HG03025 (cell line): Measurements from ENCODE around the gene TMEM269.
A peak's percentile ranks its signal among the peaks of the same experiment; 100 is the strongest.

Experiments
- ATAC-seq: cut with Tn5 transposase; IDR thresholded peaks from one replicate; pipeline ENCODE4 v1.9.1; 2021; ENCODE audit warnings: mild to moderate bottlenecking, moderate library complexity; ENCODE audit not compliant: unreplicated experiment, low FRiP score

The TMEM269 gene

GRCh38 chr1:42846257-42847110 lies 61.7 kb downstream of the TMEM269 start, which contains the start of gene ZNF691:
TSS of gene ZNF691 (plus strand) at chr1:42846613. CDS start at chr1:42849659, 3,046 bp downstream.
- ATAC-seq, result peak; percentile 76

DNA sequence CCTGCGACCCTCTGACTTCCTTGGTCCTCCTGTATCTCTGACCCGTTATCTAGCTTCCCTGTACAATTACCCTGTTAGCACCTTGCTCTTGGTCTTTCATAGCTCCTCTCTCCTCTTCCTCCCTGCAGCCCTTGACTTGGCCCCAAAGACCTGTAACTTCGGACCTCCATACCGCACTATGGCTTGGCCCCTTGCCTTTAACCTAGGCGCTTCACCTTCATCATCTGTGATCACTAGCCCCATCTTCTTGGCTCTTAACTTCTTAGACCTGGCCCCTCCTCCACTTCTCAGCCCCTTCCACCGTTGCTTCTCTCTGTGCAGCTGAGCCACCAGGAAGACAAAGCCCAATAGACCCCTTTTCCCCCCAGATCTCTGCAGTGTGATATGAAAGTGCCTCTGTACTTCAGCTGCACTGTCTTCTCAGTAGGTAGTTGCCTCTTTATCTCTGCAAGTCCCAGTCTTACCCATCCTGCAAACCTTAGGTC lies 62.4 kb downstream of the TMEM269 start:
- ATAC-seq, result no peak

GRCh38 chr1:42847721-42848460 lies 63.1 kb downstream of the TMEM269 start:
- ATAC-seq, result no peak

- ATAC-seq, result no peak
Measured at GRCh38 chr1:42848823-42849537, 64.2 kb downstream of the TMEM269 start.

DNA sequence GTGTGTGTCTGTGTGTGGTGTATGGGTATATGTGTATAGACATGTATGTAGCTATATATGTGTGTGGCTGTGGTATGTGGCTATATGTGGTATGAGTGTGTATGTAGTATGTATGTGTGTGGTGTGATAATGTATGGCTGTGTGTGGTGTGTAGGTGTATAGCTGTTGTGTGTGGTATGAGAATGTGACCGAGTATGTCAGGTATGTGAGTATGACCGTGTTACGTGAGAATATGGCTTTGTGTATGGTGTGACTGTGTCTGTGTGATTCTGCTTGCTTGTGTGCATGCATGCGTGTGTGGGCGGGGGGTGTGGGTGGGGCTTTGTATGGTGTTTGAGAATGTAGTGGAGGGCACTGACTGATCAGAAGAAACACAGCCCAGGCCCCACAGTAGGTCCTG lies 65.2 kb downstream of the TMEM269 start:
- ATAC-seq, result no peak
